Measurements from ENCODE around the gene PSORS1C2.

DNA sequence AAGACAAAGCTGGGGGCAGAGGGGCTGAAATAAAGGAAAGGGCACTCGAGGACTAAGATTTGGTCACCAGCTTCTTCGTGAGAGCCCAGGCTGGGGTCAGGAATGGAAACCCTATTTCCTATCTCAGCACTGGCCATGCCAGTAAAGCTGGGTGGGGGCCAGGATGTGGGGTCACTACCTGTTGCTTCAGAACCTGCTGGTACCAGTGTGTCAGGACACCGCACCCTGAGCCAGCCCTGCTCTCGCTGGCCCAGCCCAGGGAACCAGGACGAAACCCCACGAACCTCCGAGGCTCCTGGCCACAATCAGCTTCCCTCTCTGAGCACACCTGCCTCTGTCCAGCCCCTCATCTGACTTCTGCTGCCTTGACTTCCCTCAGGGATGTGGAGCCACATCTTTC is 20.7 kb downstream of the PSORS1C2 start:
- TF ChIP-seq EZH2 (IDR thresholded peaks at IDR 0.05; ENCODE audit: borderline replicate concordance, low read depth, low read length, severe bottlenecking) = no peak
- TF ChIP-seq, protein P1, sequence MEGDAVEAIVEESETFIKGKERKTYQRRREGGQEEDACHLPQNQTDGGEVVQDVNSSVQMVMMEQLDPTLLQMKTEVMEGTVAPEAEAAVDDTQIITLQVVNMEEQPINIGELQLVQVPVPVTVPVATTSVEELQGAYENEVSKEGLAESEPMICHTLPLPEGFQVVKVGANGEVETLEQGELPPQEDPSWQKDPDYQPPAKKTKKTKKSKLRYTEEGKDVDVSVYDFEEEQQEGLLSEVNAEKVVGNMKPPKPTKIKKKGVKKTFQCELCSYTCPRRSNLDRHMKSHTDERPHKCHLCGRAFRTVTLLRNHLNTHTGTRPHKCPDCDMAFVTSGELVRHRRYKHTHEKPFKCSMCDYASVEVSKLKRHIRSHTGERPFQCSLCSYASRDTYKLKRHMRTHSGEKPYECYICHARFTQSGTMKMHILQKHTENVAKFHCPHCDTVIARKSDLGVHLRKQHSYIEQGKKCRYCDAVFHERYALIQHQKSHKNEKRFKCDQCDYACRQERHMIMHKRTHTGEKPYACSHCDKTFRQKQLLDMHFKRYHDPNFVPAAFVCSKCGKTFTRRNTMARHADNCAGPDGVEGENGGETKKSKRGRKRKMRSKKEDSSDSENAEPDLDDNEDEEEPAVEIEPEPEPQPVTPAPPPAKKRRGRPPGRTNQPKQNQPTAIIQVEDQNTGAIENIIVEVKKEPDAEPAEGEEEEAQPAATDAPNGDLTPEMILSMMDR (IDR thresholded peaks at IDR 0.05; ENCODE audit: borderline replicate concordance, extremely low read depth, low read length, poor library complexity, severe bottlenecking) = no peak
